K562 (cell line): Measurements from ENCODE around the gene SIGMAR1. TPM values are rescaled to one million over a fixed set of nuclear protein-coding genes. Genes with fewer than 3 reads are reported as not detected.

Source experiments
- E2F8 ChIP-seq: fragments of 450-650 bp; IDR thresholded peaks from 2 replicates; pipeline ENCODE4 v1.7.1; 2018; ENCODE audit warnings: mild to moderate bottlenecking, low read depth; ENCODE audit not compliant: partially characterized antibody
- LARP7 ChIP-seq: fragments of 450-650 bp; IDR thresholded peaks from 2 replicates; pipeline ENCODE4 v1.6.1; 2016
- POLR2G ChIP-seq: fragments of 200-400 bp; formaldehyde crosslinking; IDR thresholded peaks from 2 replicates; pipeline ENCODE4 v1.6.1; 2017; ENCODE audit warnings: low read depth, mild to moderate bottlenecking, antibody characterized with exemption, low read length, moderate library complexity
- SRF ChIP-seq, 2 experiments: fragments of 250-450, 450-650 bp in 1 of 2; sonication (Bioruptor Pico) in 1 of 2; sonication (generic) in 1 of 2; formaldehyde crosslinking; IDR thresholded peaks; 2 replicates each; pipeline versions ENCODE4 v1.5.0 to v1.5.1; 2020 to 2022; ENCODE audit warnings: mild to moderate bottlenecking in 1 of 2, missing genetic modification reagents in 1 of 2
- TEAD1 ChIP-seq, 2 experiments: fragments of 450-650 bp in 1 of 2; sonication (generic) in 1 of 2; formaldehyde crosslinking; IDR thresholded peaks; 2 replicates each; pipeline versions ENCODE4 v1.4.0 to v1.8.0; 2020 to 2022; ENCODE audit warnings: mild to moderate bottlenecking in 2 of 2, missing genetic modification reagents in 1 of 2
- ZNF232 ChIP-seq: sonication (generic); formaldehyde crosslinking; IDR thresholded peaks from 2 replicates; pipeline ENCODE4 v1.8.0; 2022; ENCODE audit warnings: mild to moderate bottlenecking, missing genetic modification reagents
- ZNF699 ChIP-seq: fragments of 250-450 bp; sonication (Bioruptor Pico); IDR thresholded peaks from 2 replicates; pipeline ENCODE4 v1.8.0; 2021; ENCODE audit warnings: mild to moderate bottlenecking, moderate library complexity; ENCODE audit not compliant: insufficient replicate concordance
- ZNF79 ChIP-seq: fragments of 250-450 bp; sonication (Bioruptor Pico); IDR thresholded peaks from 2 replicates; pipeline ENCODE4 v1.4.0; 2020; ENCODE audit warnings: low read depth, mild to moderate bottlenecking, moderate library complexity
- polyA plus RNA-seq, 8 experiments: library from polyadenylated mRNA; depleted of rRNA in 4 of 8; stranded (reverse) in 5 of 8; unstranded in 3 of 8; fragments of >200 nt; fragmentation: Nextera tagmentation in 2 of 8; fragmentation: Illumina TruSeq in 1 of 8; extraction: Ambion mirVana in 2 of 8; extraction: Trizol in 1 of 8; gene quantifications; 2 replicates each; pipeline versions ENCODE4 v1.2.1 to v1.2.3, GENCODE V29; 2011 to 2014; ENCODE audit warnings: inconsistent platforms in 1 of 8, missing spikeins in 1 of 8
- total RNA-seq, 7 experiments: library from RNA; depleted of rRNA in 6 of 7; stranded (reverse); fragments of >200 nt in 6 of 7; fragmentation: Illumina TruSeq in 2 of 7; extraction: Trizol in 2 of 7; gene quantifications; 2 replicates each; pipeline versions ENCODE4 v1.2.1 to v1.2.3, GENCODE V29; 2011 to 2021; ENCODE audit warnings: low replicate concordance in 1 of 7
- TF ChIP-seq, protein P1 (sequence below), 2 experiments: IDR thresholded peaks in 1 of 2; conservative IDR thresholded peaks in 1 of 2; 2 replicates each; pipeline ENCODE4 v1.6.1; 2016; ENCODE audit warnings: low read depth in 2 of 2, mild to moderate bottlenecking in 1 of 2, missing compliant biosample characterization in 1 of 2, missing genetic modification characterization in 1 of 2, moderate library complexity in 1 of 2
- TF ChIP-seq, protein P2 (sequence below): fragments of 450-650 bp; IDR thresholded peaks from 2 replicates; pipeline ENCODE4 v1.6.1; 2018; ENCODE audit warnings: mild to moderate bottlenecking, low read depth; ENCODE audit not compliant: partially characterized antibody

Gene SIGMAR1
- total and polyA plus RNA-seq, 9 of the 15 experiments (the other 6 are each of a cell fraction or from before 2014, with no cell fraction given) = 6.9 to 80.0 (median 35.2) TPM

GRCh38 chr9:34610434-34611206 lies 27.0 kb downstream of the SIGMAR1 start (continued):
- TF ChIP-seq ZNF79 (CRISPR knock-in tag) (no peak), LARP7 (no peak), TEAD1 (CRISPR knock-in tag; IDR thresholded peaks at IDR 0.05) (no peak), SRF (CRISPR knock-in tag; IDR thresholded peaks at IDR 0.05) (peak in 1 of 2 experiments; percentile 88; a peak in 2 of 4 replicates), ZNF699 (CRISPR knock-in tag) (no peak), ZNF232 (CRISPR knock-in tag) (no peak), E2F8 (no peak), POLR2G (peak; percentile 57; the same call in 1 of the 2 replicates)
- TF ChIP-seq, protein P1, sequence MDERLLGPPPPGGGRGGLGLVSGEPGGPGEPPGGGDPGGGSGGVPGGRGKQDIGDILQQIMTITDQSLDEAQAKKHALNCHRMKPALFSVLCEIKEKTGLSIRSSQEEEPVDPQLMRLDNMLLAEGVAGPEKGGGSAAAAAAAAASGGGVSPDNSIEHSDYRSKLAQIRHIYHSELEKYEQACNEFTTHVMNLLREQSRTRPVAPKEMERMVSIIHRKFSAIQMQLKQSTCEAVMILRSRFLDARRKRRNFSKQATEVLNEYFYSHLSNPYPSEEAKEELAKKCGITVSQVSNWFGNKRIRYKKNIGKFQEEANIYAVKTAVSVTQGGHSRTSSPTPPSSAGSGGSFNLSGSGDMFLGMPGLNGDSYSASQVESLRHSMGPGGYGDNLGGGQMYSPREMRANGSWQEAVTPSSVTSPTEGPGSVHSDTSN (CRISPR knock-in tag; IDR thresholded peaks at IDR 0.05; ENCODE audit: low read depth) = no peak
- TF ChIP-seq, protein P1 (tag; conservative IDR thresholded peaks at IDR 0.05; ENCODE audit: low read depth) = 0 out of 2 replicates have a peak, but pooled peaks have one; percentile 20
- TF ChIP-seq, protein P2, sequence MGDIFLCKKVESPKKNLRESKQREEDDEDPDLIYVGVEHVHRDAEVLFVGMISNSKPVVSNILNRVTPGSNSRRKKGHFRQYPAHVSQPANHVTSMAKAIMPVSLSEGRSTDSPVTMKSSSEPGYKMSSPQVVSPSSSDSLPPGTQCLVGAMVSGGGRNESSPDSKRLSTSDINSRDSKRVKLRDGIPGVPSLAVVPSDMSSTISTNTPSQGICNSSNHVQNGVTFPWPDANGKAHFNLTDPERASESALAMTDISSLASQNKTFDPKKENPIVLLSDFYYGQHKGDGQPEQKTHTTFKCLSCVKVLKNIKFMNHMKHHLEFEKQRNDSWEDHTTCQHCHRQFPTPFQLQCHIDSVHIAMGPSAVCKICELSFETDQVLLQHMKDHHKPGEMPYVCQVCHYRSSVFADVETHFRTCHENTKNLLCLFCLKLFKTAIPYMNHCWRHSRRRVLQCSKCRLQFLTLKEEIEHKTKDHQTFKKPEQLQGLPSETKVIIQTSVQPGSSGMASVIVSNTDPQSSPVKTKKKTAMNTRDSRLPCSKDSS = no peak
